Measurements from ENCODE around the gene S100A12. TPM values are rescaled to one million over a fixed set of nuclear protein-coding genes. Genes with fewer than 3 reads are reported as not detected.

The S100A12 gene
- total and polyA plus RNA-seq, 10 donors = 126 to 1,354 (median 265) TPM

- TF ChIP-seq POLR2AphosphoS5 (IDR thresholded peaks at IDR 0.05) (no peak), POLR2A (IDR thresholded peaks at IDR 0.05) (no peak), CTCF (IDR thresholded peaks at IDR 0.05 in 8 of 11, conservative IDR thresholded peaks at IDR 0.05 in 3 of 11) (no peak)
- H3K27me3 ChIP-seq (replicated peaks in 1 of 7) = peaks cover 0 to 4% (median 0%) of the 10 kb centered on the region in 7 donors
- peak overlapping the region in 5 of 8 donors; percentile 29 to 64 (median 50) for H3K4me3 ChIP-seq
- DNase-seq = peak; percentile 5
- intact Hi-C loops (cut with DNase I; ENCODE audit: low total_unique reads) = no loop called here
- no peaks in the 10 kb centered on the region for H3K9me3 ChIP-seq
- H3K27ac ChIP-seq = peak overlapping the region in 7 of 8 donors; percentile 71 to 95 (median 86)
- H3K36me3 ChIP-seq = peaks cover 0 to 27% (median 0%) of the 10 kb centered on the region in 6 donors
- peaks cover 4 to 51% (median 15%) of the 10 kb centered on the region in 6 donors for H3K4me1 ChIP-seq
- 60 to 77% (median 70%) methylated on average over 2 of the region's 2 CpGs for WGBS, 5 donors
These were observed 15.2 kb downstream of the S100A12 start for GRCh38 chr1:153360190-153360589.

GRCh38 chr1:153359241-153359640 is 16.2 kb downstream of the S100A12 start:
- DNase-seq = peak; percentile 75
- no peak for TF ChIP-seq POLR2AphosphoS5 (IDR thresholded peaks at IDR 0.05)
- no peak for TF ChIP-seq CTCF (IDR thresholded peaks at IDR 0.05 in 8 of 11, conservative IDR thresholded peaks at IDR 0.05 in 3 of 11)
- no peak for TF ChIP-seq POLR2A (IDR thresholded peaks at IDR 0.05)
- H3K4me1 ChIP-seq = peaks cover 4 to 53% (median 15%) of the 10 kb centered on the region in 6 donors
- intact Hi-C loops (cut with DNase I; ENCODE audit: low total_unique reads) = loop anchor here (10.0 kb wide), 1 partner anchor 206 kb away; the partner anchor contains the start of gene S100A2
- peak overlapping the region in 6 of 8 donors; percentile 29 to 64 (median 42) for H3K4me3 ChIP-seq
- no peaks in the 10 kb centered on the region for H3K9me3 ChIP-seq
- peak overlapping the region in 7 of 8 donors; percentile 71 to 95 (median 86) for H3K27ac ChIP-seq
- H3K36me3 ChIP-seq = peaks cover 0 to 27% (median 0%) of the 10 kb centered on the region in 6 donors
- peaks cover 0 to 8% (median 0%) of the 10 kb centered on the region in 7 donors for H3K27me3 ChIP-seq (replicated peaks in 1 of 7)
- WGBS, 5 donors = 77 to 89% (median 85%) methylated on average over 6 of the region's 6 CpGs

- intact Hi-C loops (cut with DNase I; ENCODE audit: low total_unique reads) = loop anchor here (10.0 kb wide), 1 partner anchor 206 kb away; the partner anchor contains the start of gene S100A2
- WGBS, 5 donors = 71 to 92% (median 87%) methylated on average over 3 of the region's 3 CpGs
- H3K4me3 ChIP-seq = peak overlapping the region in 6 of 8 donors; percentile 29 to 64 (median 42)
- peak overlapping the region in 7 of 8 donors; percentile 71 to 95 (median 86) for H3K27ac ChIP-seq
- H3K4me1 ChIP-seq = peaks cover 4 to 53% (median 15%) of the 10 kb centered on the region in 6 donors
- H3K9me3 ChIP-seq = no peaks in the 10 kb centered on the region
- peak; percentile 35 for DNase-seq
- H3K36me3 ChIP-seq = peaks cover 0 to 27% (median 0%) of the 10 kb centered on the region in 6 donors
- TF ChIP-seq POLR2A (IDR thresholded peaks at IDR 0.05) (no peak), CTCF (IDR thresholded peaks at IDR 0.05 in 8 of 11, conservative IDR thresholded peaks at IDR 0.05 in 3 of 11) (no peak), POLR2AphosphoS5 (IDR thresholded peaks at IDR 0.05) (no peak)
- peaks cover 0 to 14% (median 0%) of the 10 kb centered on the region in 7 donors for H3K27me3 ChIP-seq (replicated peaks in 1 of 7)
These were observed 16.8 kb downstream of the S100A12 start for GRCh38 chr1:153358691-153358975.

GRCh38 chr1:153357853-153358690 is 17.3 kb downstream of the S100A12 start, which contains the start of gene S100A9:
Gene S100A9, plus strand, starts transcription at chr1:153357854. Its CDS starts 430 bp downstream, at chr1:153358284.
- peak in 1 of 11 experiments; percentile 3 for TF ChIP-seq CTCF (IDR thresholded peaks at IDR 0.05 in 8 of 11, conservative IDR thresholded peaks at IDR 0.05 in 3 of 11)
- no peak for TF ChIP-seq POLR2A (IDR thresholded peaks at IDR 0.05)
- TF ChIP-seq POLR2AphosphoS5 (IDR thresholded peaks at IDR 0.05) = peak in 1 of 3 donors; percentile 91
- Histone ChIP-seq H3K4me3 (peak within 1 kb of the TSS in 7 of 8 donors; percentile 4 to 64 (median 34)), H3K4me1 (peaks cover 4 to 53% (median 15%) of the 10 kb centered on the region in 6 donors), H3K9me3 (no peaks in the 10 kb centered on the region), H3K36me3 (peaks cover 0 to 27% (median 0%) of the 10 kb centered on the region in 6 donors), H3K27me3 (replicated peaks in 1 of 7) (peaks cover 0 to 20% (median 0%) of the 10 kb centered on the region in 7 donors), H3K27ac (peak within 1 kb of the TSS in 7 of 8 donors; percentile 71 to 95 (median 86))
- DNase-seq = peak; percentile 63
- intact Hi-C loops (cut with DNase I; ENCODE audit: low total_unique reads) = loop anchor here (10.0 kb wide), 1 partner anchor 207 kb away; the partner anchor contains the start of gene S100A2
- WGBS, 5 donors = 46 to 70% (median 57%) methylated on average over 11 of the region's 11 CpGs
